ENCODE results near the gene PHLDA3.

- TF ChIP-seq CTCF (IDR thresholded peaks at IDR 0.05) = peak in 1 of 6 experiments; percentile 10
- TF ChIP-seq POLR2A (IDR thresholded peaks at IDR 0.05) = peak in 1 of 2 donors; percentile 38
Observed at GRCh38 chr1:201480231-201481003, 11.4 kb upstream of the PHLDA3 start.
